Gastroesophageal sphincter (tissue), 4 donors: ENCODE measurements around the gene UGT1A4. TPM values are rescaled to one million over a fixed set of nuclear protein-coding genes. Genes with fewer than 3 reads are reported as not detected.

Experiments
- ATAC-seq: fragments of 150-250 bp; one replicate; pipeline ENCODE4 v1.9.1; 2016; ENCODE audit warnings: mild to moderate bottlenecking, moderate library complexity
- H3K27ac ChIP-seq, 4 donors: fragments of 200-600 bp; sonication (generic) in 3 of 4; 1 replicate in 3 of 4; 2 replicates in 1 of 4; pipeline ENCODE4 v1.5.1; 2016 to 2019
- H3K27me3 ChIP-seq: fragments of 200-600 bp; sonication (generic); one replicate; pipeline ENCODE4 v1.5.1; 2019
- H3K36me3 ChIP-seq, 2 donors: fragments of 200-600 bp; sonication (generic); one replicate each; pipeline ENCODE4 v1.5.1; 2019; ENCODE audit warnings: control low read depth in 1 of 2
- H3K4me1 ChIP-seq, 3 donors: fragments of 200-600 bp; sonication (generic); 1 replicate in 2 of 3; 2 replicates in 1 of 3; pipeline ENCODE4 v1.5.1; 2016 to 2019; ENCODE audit warnings: control low read depth in 2 of 3
- H3K4me3 ChIP-seq, 2 donors: fragments of 200-600 bp; sonication (generic); one replicate each; pipeline ENCODE4 v1.5.1; 2019; ENCODE audit warnings: mild to moderate bottlenecking in 1 of 2, moderate library complexity in 1 of 2
- H3K9me3 ChIP-seq, 3 donors: fragments of 200-600 bp; sonication (generic); one replicate each; pipeline ENCODE4 v1.5.1; 2017 to 2019; ENCODE audit warnings: control low read depth in 2 of 3
- EP300 ChIP-seq: sonication (generic); formaldehyde crosslinking; IDR thresholded peaks from one replicate; pipeline ENCODE4 v1.6.1; 2017; ENCODE audit warnings: antibody characterized with exemption, mild to moderate bottlenecking
- POLR2A ChIP-seq, 2 donors: fragments of 450-650 bp; IDR thresholded peaks; one replicate each; pipeline ENCODE4 v1.6.1; 2017; ENCODE audit warnings: antibody characterized with exemption in 2 of 2, mild to moderate bottlenecking in 2 of 2, moderate library complexity in 1 of 2
- POLR2AphosphoS5 ChIP-seq: sonication (generic); formaldehyde crosslinking; IDR thresholded peaks from one replicate; pipeline ENCODE4 v1.6.1; 2017; ENCODE audit warnings: antibody characterized with exemption
- WGBS, 2 donors: methylation state at CpG; one replicate each; pipeline ENCODE4 v1.1.5; 2018; ENCODE audit warnings: low coverage in 1 of 2; 5-methylcytosine and 5-hydroxymethylcytosine counted together
- total RNA-seq, 4 donors: library from RNA; depleted of rRNA; stranded (reverse); fragments of >200 nt; gene quantifications; one replicate each; pipeline ENCODE4 v1.1.0, GENCODE V29; 2016
- TF ChIP-seq, protein P1 (sequence below), 4 experiments: fragments of 200-600 bp in 2 of 4; fragments of 450-650 bp in 2 of 4; sonication (generic) in 1 of 4; IDR thresholded peaks; one replicate each; pipeline ENCODE4 v1.5.1; 2017 to 2019; ENCODE audit warnings: antibody characterized with exemption in 4 of 4, mild to moderate bottlenecking in 2 of 4, moderate library complexity in 2 of 4

UGT1A4 gene
- total RNA-seq, 4 donors from 2014 or later = 0.13 TPM; not detected in 3

DNA sequence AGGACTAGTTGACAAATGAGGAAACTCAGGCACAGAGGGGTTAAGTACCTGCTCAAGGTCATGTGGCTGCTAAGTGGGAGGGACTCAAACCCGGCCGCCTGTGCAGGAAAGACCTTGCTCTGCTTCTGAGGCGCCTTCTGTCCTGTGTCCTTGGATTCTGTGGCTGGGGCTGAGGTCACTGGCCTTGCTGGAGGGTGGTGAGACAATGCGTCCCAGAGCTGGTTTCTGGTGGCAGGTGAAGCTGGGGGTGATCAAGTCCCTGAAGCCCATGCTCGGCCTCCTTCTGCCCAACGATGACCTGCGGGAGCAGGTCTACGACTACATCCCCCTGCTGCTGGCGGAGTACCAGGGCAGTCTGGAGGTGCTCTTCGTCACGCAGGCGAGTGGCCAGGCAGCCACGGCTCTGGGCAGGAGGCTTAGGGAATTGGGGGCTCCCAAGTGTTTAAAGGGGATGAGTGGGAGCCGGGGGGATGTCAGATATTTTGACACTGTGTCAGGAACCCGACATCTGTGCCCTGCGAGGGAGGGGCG is 75.7 kb downstream of the UGT1A4 start:
- WGBS, 2 donors = 0% methylated on average over 1 of the region's 17 CpGs; no CpG with 5 or more reads in 1 of the 2 donors
- Histone ChIP-seq H3K4me1 (no peaks in the 10 kb centered on the region), H3K27ac (no peak overlapping the region), H3K36me3 (no peaks in the 10 kb centered on the region), H3K9me3 (no peaks in the 10 kb centered on the region), H3K27me3 (peaks cover 2% of the 10 kb centered on the region), H3K4me3 (no peak overlapping the region)
- TF ChIP-seq POLR2AphosphoS5 = no peak
- TF ChIP-seq POLR2A (IDR thresholded peaks at IDR 0.05) = no peak
- TF ChIP-seq, protein P1, sequence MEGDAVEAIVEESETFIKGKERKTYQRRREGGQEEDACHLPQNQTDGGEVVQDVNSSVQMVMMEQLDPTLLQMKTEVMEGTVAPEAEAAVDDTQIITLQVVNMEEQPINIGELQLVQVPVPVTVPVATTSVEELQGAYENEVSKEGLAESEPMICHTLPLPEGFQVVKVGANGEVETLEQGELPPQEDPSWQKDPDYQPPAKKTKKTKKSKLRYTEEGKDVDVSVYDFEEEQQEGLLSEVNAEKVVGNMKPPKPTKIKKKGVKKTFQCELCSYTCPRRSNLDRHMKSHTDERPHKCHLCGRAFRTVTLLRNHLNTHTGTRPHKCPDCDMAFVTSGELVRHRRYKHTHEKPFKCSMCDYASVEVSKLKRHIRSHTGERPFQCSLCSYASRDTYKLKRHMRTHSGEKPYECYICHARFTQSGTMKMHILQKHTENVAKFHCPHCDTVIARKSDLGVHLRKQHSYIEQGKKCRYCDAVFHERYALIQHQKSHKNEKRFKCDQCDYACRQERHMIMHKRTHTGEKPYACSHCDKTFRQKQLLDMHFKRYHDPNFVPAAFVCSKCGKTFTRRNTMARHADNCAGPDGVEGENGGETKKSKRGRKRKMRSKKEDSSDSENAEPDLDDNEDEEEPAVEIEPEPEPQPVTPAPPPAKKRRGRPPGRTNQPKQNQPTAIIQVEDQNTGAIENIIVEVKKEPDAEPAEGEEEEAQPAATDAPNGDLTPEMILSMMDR (IDR thresholded peaks at IDR 0.05) = no peak
- TF ChIP-seq EP300 = no peak
- ATAC-seq = no peak

DNA sequence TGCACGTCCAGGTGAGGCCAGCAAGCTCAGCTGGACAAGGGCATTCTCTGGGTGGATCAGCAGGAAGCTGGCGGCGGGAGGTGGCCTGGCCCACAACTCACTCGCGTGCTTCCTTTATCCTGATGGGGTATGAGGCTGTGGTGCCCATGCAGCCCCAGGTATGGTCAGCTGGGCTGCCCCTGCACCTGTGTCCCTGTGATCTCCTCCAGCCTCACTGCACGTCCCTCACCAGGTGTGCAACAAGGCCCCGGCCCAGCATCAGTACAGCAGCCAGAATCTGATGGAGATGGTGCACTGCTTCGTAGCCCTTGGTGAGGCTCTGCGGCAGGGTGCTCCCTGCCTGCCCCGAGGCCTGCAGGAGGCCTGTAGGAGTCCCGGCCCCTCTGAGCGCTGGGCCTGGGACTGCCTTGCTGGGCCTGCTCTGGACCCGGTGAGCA is 77.2 kb downstream of the UGT1A4 start:
- no peaks in the 10 kb centered on the region for H3K36me3 ChIP-seq
- H3K27me3 ChIP-seq = peaks cover 5% of the 10 kb centered on the region
- H3K27ac ChIP-seq = no peak overlapping the region
- no peak for ATAC-seq
- no peaks in the 10 kb centered on the region for H3K4me1 ChIP-seq
- TF ChIP-seq EP300 (no peak), POLR2AphosphoS5 (no peak), POLR2A (IDR thresholded peaks at IDR 0.05) (no peak)
- TF ChIP-seq, protein P1 (IDR thresholded peaks at IDR 0.05) = no peak
- no peaks in the 10 kb centered on the region for H3K9me3 ChIP-seq
- WGBS, 2 donors = no CpG with 5 or more reads among the region's 13 CpGs
- H3K4me3 ChIP-seq = no peak overlapping the region

DNA sequence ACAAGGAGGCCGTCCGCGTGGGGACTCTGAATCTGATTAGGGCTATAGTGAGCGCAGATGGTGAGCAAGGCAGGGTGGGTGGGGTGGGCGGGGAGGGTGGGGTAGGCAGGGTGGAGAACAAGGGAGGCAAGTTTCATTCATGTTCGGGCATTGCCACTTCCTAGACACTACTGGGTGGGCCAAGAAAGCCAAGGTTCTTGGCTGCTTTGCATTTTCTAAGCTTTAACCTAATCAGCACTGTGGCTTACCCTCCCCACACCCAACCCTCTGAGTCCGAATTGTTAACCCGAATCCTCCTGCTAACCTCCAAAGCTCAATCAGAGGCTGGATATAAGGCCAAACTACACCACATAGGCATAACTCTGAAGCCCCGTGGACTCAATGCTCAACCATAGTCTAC is 77.7 kb downstream of the UGT1A4 start:
- no peak overlapping the region for H3K27ac ChIP-seq
- WGBS, 2 donors = 80 to 89% methylated on average over 1 to 3 of the region's 9 CpGs
- no peak for TF ChIP-seq POLR2A (IDR thresholded peaks at IDR 0.05)
- TF ChIP-seq, protein P1 (IDR thresholded peaks at IDR 0.05) = no peak
- TF ChIP-seq EP300 = no peak
- TF ChIP-seq POLR2AphosphoS5 = no peak

DNA sequence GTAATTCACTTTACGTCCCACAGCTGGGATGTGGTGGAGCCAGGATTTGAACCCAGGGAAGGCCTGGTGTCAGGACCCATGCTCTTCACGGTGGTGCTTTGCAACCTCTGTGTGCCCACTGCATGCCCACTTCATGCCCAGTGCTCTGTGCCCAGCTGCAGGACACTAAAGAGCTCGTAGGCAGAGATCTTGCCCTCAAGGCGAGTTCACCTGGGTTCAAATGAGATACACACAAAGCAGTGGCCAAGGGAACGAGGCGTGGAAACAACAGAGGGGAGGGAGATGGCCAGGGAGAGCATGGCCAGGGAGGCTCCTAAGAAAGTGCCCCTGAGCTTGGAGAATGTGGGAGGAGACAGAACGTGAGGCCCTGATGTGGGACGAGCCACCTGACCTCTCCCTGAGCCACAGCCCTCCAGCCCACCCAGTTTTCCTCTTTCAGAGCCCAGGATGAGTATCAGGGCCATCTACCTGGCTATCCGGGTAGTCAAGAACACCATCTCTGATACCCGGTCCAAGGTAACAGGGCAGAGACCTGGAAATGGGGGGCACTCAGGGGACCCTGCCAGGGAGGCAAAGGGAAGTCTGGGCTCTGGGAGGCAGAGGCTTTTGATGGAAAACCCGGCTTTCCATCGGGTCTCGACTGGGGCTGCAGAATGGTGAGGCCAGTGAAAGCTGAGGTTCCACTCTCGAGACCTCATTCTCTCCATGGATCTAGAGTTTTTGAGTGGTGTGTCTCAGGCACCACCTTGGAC is 80.0 kb downstream of the UGT1A4 start:
- ATAC-seq = no peak
- no peaks in the 10 kb centered on the region for H3K4me1 ChIP-seq

More for the DNA sequence above, 77.7 kb downstream of the UGT1A4 start:
- peaks cover 5% of the 10 kb centered on the region for H3K27me3 ChIP-seq
- no peaks in the 10 kb centered on the region for H3K36me3 ChIP-seq
- ATAC-seq = no peak
- no peaks in the 10 kb centered on the region for H3K9me3 ChIP-seq
- no peaks in the 10 kb centered on the region for H3K4me1 ChIP-seq
- no peak overlapping the region for H3K4me3 ChIP-seq

More for the DNA sequence above, 80.0 kb downstream of the UGT1A4 start:
- Histone ChIP-seq H3K9me3 (no peaks in the 10 kb centered on the region), H3K27me3 (peaks cover 11% of the 10 kb centered on the region), H3K36me3 (no peaks in the 10 kb centered on the region), H3K4me3 (no peak overlapping the region), H3K27ac (no peak overlapping the region)
- TF ChIP-seq POLR2A (IDR thresholded peaks at IDR 0.05) (no peak), EP300 (no peak), POLR2AphosphoS5 (no peak)
- TF ChIP-seq, protein P1 (IDR thresholded peaks at IDR 0.05) = no peak
- 100% methylated on average over 2 of the region's 14 CpGs; no CpG with 5 or more reads in 1 of the 2 donors for WGBS, 2 donors
